ENCODE results near the gene CAPNS1.
"Not testable (repeated sequence)": the region's sequence is repeated elsewhere in the genome, so short reads cannot be mapped to it uniquely, and the experiment has no call there.

CAPNS1 gene

GRCh38 chr19:36172852-36173251, 33.0 kb downstream of the CAPNS1 start:
- Histone ChIP-seq H2AFZ (ENCODE audit: low read length) (no peak overlapping the region), H3K27me3 (replicated peaks; ENCODE audit: insufficient read depth, low read length) (no peaks in the 10 kb centered on the region), H3K4me2 (ENCODE audit: low read depth, low read length) (no peak overlapping the region), H3K4me1 (ENCODE audit: low read length) (no peaks in the 10 kb centered on the region), H3K36me3 (replicated peaks; ENCODE audit: insufficient read depth, low read length) (no peaks in the 10 kb centered on the region), H3K9ac (ENCODE audit: low read length) (no peak overlapping the region), H3F3A (ENCODE audit: insufficient read depth, low read length) (no peaks in the 10 kb centered on the region), H3K4me3 (ENCODE audit: low read length) (no peak overlapping the region), H3K9me3 (replicated peaks; ENCODE audit: insufficient read depth, low read length) (no peaks in the 10 kb centered on the region), H3K9me2 (replicated peaks; ENCODE audit: insufficient read depth, low read length) (no peaks in the 10 kb centered on the region), H3K27ac (ENCODE audit: low read length) (no peak overlapping the region), H3K79me2 (ENCODE audit: low read length) (no peaks in the 10 kb centered on the region), H4K20me1 (ENCODE audit: insufficient read depth, low read length) (no peaks in the 10 kb centered on the region)
- no peak for TF ChIP-seq CTCF (IDR thresholded peaks at IDR 0.05; ENCODE audit: low read length)
- no peak for TF ChIP-seq EZH2 (optimal IDR thresholded peaks at IDR 0.05; ENCODE audit: low read depth, low read length)
- TF ChIP-seq EZH2phosphoT487 (IDR thresholded peaks at IDR 0.05; ENCODE audit: low read length) = no peak
- no peak for DNase-seq

- not testable (repeated sequence) for H3K4me2 ChIP-seq (ENCODE audit: low read depth, low read length); H3K36me3 ChIP-seq (replicated peaks; ENCODE audit: insufficient read depth, low read length); H3K9me3 ChIP-seq (replicated peaks; ENCODE audit: insufficient read depth, low read length); H3K4me3 ChIP-seq (ENCODE audit: low read length); H3K27ac ChIP-seq (ENCODE audit: low read length); H2AFZ ChIP-seq (ENCODE audit: low read length); H3K9me2 ChIP-seq (replicated peaks; ENCODE audit: insufficient read depth, low read length); H3K9ac ChIP-seq (ENCODE audit: low read length); DNase-seq; H3K4me1 ChIP-seq (ENCODE audit: low read length); H3F3A ChIP-seq (ENCODE audit: insufficient read depth, low read length); H3K79me2 ChIP-seq (ENCODE audit: low read length); H3K27me3 ChIP-seq (replicated peaks; ENCODE audit: insufficient read depth, low read length); H4K20me1 ChIP-seq (ENCODE audit: insufficient read depth, low read length)
Measured at GRCh38 chr19:36173846-36174245, 34.0 kb downstream of the CAPNS1 start.

GRCh38 chr19:36179077-36179476, 39.2 kb downstream of the CAPNS1 start:
- H3K27me3 ChIP-seq (replicated peaks; ENCODE audit: insufficient read depth, low read length); H3K9me2 ChIP-seq (replicated peaks; ENCODE audit: insufficient read depth, low read length); H3K4me1 ChIP-seq (ENCODE audit: low read length); H3K27ac ChIP-seq (ENCODE audit: low read length); H3K9me3 ChIP-seq (replicated peaks; ENCODE audit: insufficient read depth, low read length); H3F3A ChIP-seq (ENCODE audit: insufficient read depth, low read length); H3K4me2 ChIP-seq (ENCODE audit: low read depth, low read length); H2AFZ ChIP-seq (ENCODE audit: low read length); DNase-seq; H3K4me3 ChIP-seq (ENCODE audit: low read length); H4K20me1 ChIP-seq (ENCODE audit: insufficient read depth, low read length); H3K79me2 ChIP-seq (ENCODE audit: low read length); H3K9ac ChIP-seq (ENCODE audit: low read length); H3K36me3 ChIP-seq (replicated peaks; ENCODE audit: insufficient read depth, low read length): not testable (repeated sequence)

GRCh38 chr19:36182612-36183244, 42.9 kb downstream of the CAPNS1 start:
- TF ChIP-seq CTCF (IDR thresholded peaks at IDR 0.05; ENCODE audit: low read length) (no peak), EZH2 (optimal IDR thresholded peaks at IDR 0.05; ENCODE audit: low read depth, low read length) (no peak), EZH2phosphoT487 (IDR thresholded peaks at IDR 0.05; ENCODE audit: low read length) (no peak)
- Histone ChIP-seq H4K20me1 (ENCODE audit: insufficient read depth, low read length) (no peaks in the 10 kb centered on the region), H2AFZ (ENCODE audit: low read length) (no peak overlapping the region), H3K4me1 (ENCODE audit: low read length) (no peaks in the 10 kb centered on the region), H3K9me2 (replicated peaks; ENCODE audit: insufficient read depth, low read length) (no peaks in the 10 kb centered on the region), H3K4me3 (ENCODE audit: low read length) (no peak overlapping the region), H3F3A (ENCODE audit: insufficient read depth, low read length) (no peaks in the 10 kb centered on the region), H3K27ac (ENCODE audit: low read length) (no peak overlapping the region), H3K79me2 (ENCODE audit: low read length) (no peaks in the 10 kb centered on the region), H3K9ac (ENCODE audit: low read length) (no peak overlapping the region), H3K27me3 (replicated peaks; ENCODE audit: insufficient read depth, low read length) (no peaks in the 10 kb centered on the region), H3K36me3 (replicated peaks; ENCODE audit: insufficient read depth, low read length) (no peaks in the 10 kb centered on the region), H3K9me3 (replicated peaks; ENCODE audit: insufficient read depth, low read length) (no peaks in the 10 kb centered on the region), H3K4me2 (ENCODE audit: low read depth, low read length) (no peak overlapping the region)
- no peak for DNase-seq
